ENCODE results near the gene SYK. TPM values are rescaled to one million over a fixed set of nuclear protein-coding genes. Genes with fewer than 3 reads are reported as not detected.

Gene SYK
- total RNA-seq, 1 donor from 2014 or later, result 0.41 TPM

GRCh38 chr9:90939351-90939750, 137.7 kb downstream of the SYK start:
- H3K4me1 ChIP-seq (ENCODE audit: insufficient read depth, low read length), result peaks cover 12% of the 10 kb centered on the region

DNA sequence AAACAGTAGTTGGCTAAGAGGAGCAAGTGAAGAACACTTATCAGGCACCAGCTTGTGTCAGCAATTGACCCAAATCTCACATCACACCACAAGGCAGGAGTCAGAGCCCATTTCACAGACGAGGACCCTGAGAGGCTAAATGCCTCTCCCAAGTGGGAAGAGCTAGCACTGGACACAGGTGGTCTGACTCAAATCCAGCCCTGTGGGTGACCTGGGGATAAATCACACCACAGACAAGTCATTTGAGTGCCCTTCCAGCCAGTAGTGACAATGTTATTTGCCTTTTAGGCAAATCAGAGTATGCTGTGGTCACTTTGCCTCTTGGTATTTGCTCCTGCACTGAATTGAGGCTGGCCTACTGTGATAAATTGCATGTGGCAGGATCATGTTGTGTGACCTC, 138.7 kb downstream of the SYK start:
- no peak for FAIRE-seq
- H3K27me3 ChIP-seq (ENCODE audit: insufficient read depth, low read length), result peaks cover 5% of the 10 kb centered on the region
- Mint-ChIP-seq H3K4me1 (ENCODE audit: low read depth, unreplicated experiment) (peaks cover 9% of the 10 kb centered on the region), H3K9me3 (ENCODE audit: unreplicated experiment) (peaks cover 19% of the 10 kb centered on the region), H3K27me3 (ENCODE audit: low read depth, unreplicated experiment) (peaks cover 20% of the 10 kb centered on the region), H3K36me3 (ENCODE audit: low read depth, unreplicated experiment) (no peaks in the 10 kb centered on the region), H3K4me3 (ENCODE audit: unreplicated experiment) (no peak overlapping the region), H3K27ac (ENCODE audit: unreplicated experiment) (no peak overlapping the region)
- H3K9me3 ChIP-seq (ENCODE audit: insufficient read depth, low read depth, low read length), result peaks cover 5% of the 10 kb centered on the region
- H3K4me3 ChIP-seq (ENCODE audit: insufficient read depth, low read depth, low read length), result no peak overlapping the region
- H2AFZ ChIP-seq (ENCODE audit: low read depth, low read length), result no peak overlapping the region
- peaks cover 9% of the 10 kb centered on the region for H3K4me1 ChIP-seq (ENCODE audit: insufficient read depth, low read length)
- H3K36me3 ChIP-seq (ENCODE audit: insufficient read depth, low read length), result no peaks in the 10 kb centered on the region
- TF ChIP-seq EZH2 (IDR thresholded peaks at IDR 0.05; ENCODE audit: insufficient read depth, low read length), result no peak
- no peak for TF ChIP-seq CTCF (IDR thresholded peaks at IDR 0.05; ENCODE audit: insufficient read depth, low read depth, low read length)
- no peak overlapping the region for H3K27ac ChIP-seq (ENCODE audit: low read depth, low read length)
- no peaks in the 10 kb centered on the region for H4K20me1 ChIP-seq (ENCODE audit: insufficient read depth, low read length)
- no peak for DNase-seq (ENCODE audit: low read depth)
- H3K4me2 ChIP-seq (ENCODE audit: low read length), result no peak overlapping the region
- H3K79me2 ChIP-seq (ENCODE audit: insufficient read depth, low read length), result no peaks in the 10 kb centered on the region
- no peak overlapping the region for H3K9ac ChIP-seq (ENCODE audit: low read length)

More at GRCh38 chr9:90939351-90939750, 137.7 kb downstream of the SYK start:
- TF ChIP-seq EZH2 (IDR thresholded peaks at IDR 0.05; ENCODE audit: insufficient read depth, low read length) (no peak), CTCF (IDR thresholded peaks at IDR 0.05; ENCODE audit: insufficient read depth, low read depth, low read length) (no peak)
- H3K9me3 Mint-ChIP-seq (ENCODE audit: unreplicated experiment), result peaks cover 19% of the 10 kb centered on the region
- Histone ChIP-seq H2AFZ (ENCODE audit: low read depth, low read length) (no peak overlapping the region), H3K27ac (ENCODE audit: low read depth, low read length) (no peak overlapping the region), H3K4me2 (ENCODE audit: low read length) (no peak overlapping the region), H3K27me3 (ENCODE audit: insufficient read depth, low read length) (peaks cover 5% of the 10 kb centered on the region), H3K4me3 (ENCODE audit: insufficient read depth, low read depth, low read length) (no peak overlapping the region), H3K9me3 (ENCODE audit: insufficient read depth, low read depth, low read length) (peaks cover 5% of the 10 kb centered on the region), H3K36me3 (ENCODE audit: insufficient read depth, low read length) (no peaks in the 10 kb centered on the region), H3K79me2 (ENCODE audit: insufficient read depth, low read length) (no peaks in the 10 kb centered on the region), H3K9ac (ENCODE audit: low read length) (no peak overlapping the region), H4K20me1 (ENCODE audit: insufficient read depth, low read length) (no peaks in the 10 kb centered on the region)
- H3K27me3 Mint-ChIP-seq (ENCODE audit: low read depth, unreplicated experiment), result peaks cover 20% of the 10 kb centered on the region
- DNase-seq (ENCODE audit: low read depth) (no peak), FAIRE-seq (no peak)
- H3K4me3 Mint-ChIP-seq (ENCODE audit: unreplicated experiment), result no peak overlapping the region
- H3K4me1 Mint-ChIP-seq (ENCODE audit: low read depth, unreplicated experiment), result peaks cover 17% of the 10 kb centered on the region
- H3K27ac Mint-ChIP-seq (ENCODE audit: unreplicated experiment), result no peak overlapping the region
- no peaks in the 10 kb centered on the region for H3K36me3 Mint-ChIP-seq (ENCODE audit: low read depth, unreplicated experiment)

- Histone ChIP-seq H3K9me3 (ENCODE audit: insufficient read depth, low read depth, low read length) (peaks cover 5% of the 10 kb centered on the region), H3K4me3 (ENCODE audit: insufficient read depth, low read depth, low read length) (no peak overlapping the region), H2AFZ (ENCODE audit: low read depth, low read length) (no peak overlapping the region), H3K79me2 (ENCODE audit: insufficient read depth, low read length) (no peaks in the 10 kb centered on the region), H3K4me2 (ENCODE audit: low read length) (no peak overlapping the region), H3K4me1 (ENCODE audit: insufficient read depth, low read length) (peaks cover 7% of the 10 kb centered on the region), H3K27me3 (ENCODE audit: insufficient read depth, low read length) (peaks cover 5% of the 10 kb centered on the region), H3K36me3 (ENCODE audit: insufficient read depth, low read length) (no peaks in the 10 kb centered on the region), H3K9ac (ENCODE audit: low read length) (no peak overlapping the region), H3K27ac (ENCODE audit: low read depth, low read length) (no peak overlapping the region), H4K20me1 (ENCODE audit: insufficient read depth, low read length) (no peaks in the 10 kb centered on the region)
- FAIRE-seq (no peak), DNase-seq (ENCODE audit: low read depth) (no peak)
- Mint-ChIP-seq H3K9me3 (ENCODE audit: unreplicated experiment) (peaks cover 21% of the 10 kb centered on the region), H3K27me3 (ENCODE audit: low read depth, unreplicated experiment) (peaks cover 18% of the 10 kb centered on the region), H3K4me3 (ENCODE audit: unreplicated experiment) (no peak overlapping the region), H3K36me3 (ENCODE audit: low read depth, unreplicated experiment) (no peaks in the 10 kb centered on the region), H3K4me1 (ENCODE audit: low read depth, unreplicated experiment) (peaks cover 9% of the 10 kb centered on the region), H3K27ac (ENCODE audit: unreplicated experiment) (no peak overlapping the region)
- TF ChIP-seq EZH2 (IDR thresholded peaks at IDR 0.05; ENCODE audit: insufficient read depth, low read length), result no peak
- TF ChIP-seq CTCF (IDR thresholded peaks at IDR 0.05; ENCODE audit: insufficient read depth, low read depth, low read length), result no peak
Observed at GRCh38 chr9:90941661-90942060, 140.0 kb downstream of the SYK start.
